ENCODE measurements around the gene PLA2R1.
"Not testable (repeated sequence)": the region's sequence is repeated elsewhere in the genome, so short reads cannot be mapped to it uniquely, and the experiment has no call there.

Gene PLA2R1

DNA sequence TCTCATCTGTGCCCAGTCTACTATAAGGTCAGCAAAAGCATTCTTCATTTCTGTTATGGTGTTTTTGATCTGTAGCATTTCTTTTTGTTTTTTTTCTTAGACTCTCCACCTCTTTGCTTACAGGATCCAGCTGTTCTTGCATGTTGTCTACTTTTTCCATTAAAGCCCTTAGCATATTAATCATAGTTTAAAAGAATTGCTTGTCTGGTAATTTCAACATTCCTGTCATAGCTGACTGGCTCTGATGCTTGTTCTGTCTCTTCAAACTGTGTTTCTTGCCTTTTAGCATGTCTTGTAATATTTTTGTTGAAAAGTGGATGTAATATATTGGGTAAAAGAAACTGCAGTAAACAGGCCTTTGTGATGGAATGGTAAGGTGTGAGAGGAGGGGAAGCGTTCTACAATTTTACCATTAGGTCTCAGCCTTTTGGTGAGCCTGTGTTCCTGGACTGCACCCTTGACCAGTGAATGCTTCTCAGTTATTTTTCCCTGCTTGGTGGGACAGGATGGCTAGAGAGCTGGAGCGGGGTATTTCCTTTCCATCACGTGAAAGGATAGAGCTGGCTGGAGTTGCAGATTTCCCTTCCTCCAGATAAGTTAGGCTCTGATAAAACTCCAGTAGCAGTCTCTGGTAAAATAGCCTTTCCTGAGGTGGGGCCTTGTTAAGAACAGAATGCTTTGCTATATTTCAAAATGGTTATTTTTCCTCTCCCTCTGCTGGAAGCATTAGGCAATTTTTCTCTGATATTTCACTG is 65.4 kb downstream of the PLA2R1 start:
- no peak overlapping the region for H3K27ac Mint-ChIP-seq
- no peak overlapping the region for H3K4me3 Mint-ChIP-seq
- H3K36me3 Mint-ChIP-seq (ENCODE audit: low read depth) = no peaks in the 10 kb centered on the region
- H3K27me3 Mint-ChIP-seq = peaks cover 18% of the 10 kb centered on the region
- DNase-seq = no peak
- H3K4me1 Mint-ChIP-seq (ENCODE audit: low read depth) = no peaks in the 10 kb centered on the region
- H3K9me3 Mint-ChIP-seq = no peaks in the 10 kb centered on the region

DNA sequence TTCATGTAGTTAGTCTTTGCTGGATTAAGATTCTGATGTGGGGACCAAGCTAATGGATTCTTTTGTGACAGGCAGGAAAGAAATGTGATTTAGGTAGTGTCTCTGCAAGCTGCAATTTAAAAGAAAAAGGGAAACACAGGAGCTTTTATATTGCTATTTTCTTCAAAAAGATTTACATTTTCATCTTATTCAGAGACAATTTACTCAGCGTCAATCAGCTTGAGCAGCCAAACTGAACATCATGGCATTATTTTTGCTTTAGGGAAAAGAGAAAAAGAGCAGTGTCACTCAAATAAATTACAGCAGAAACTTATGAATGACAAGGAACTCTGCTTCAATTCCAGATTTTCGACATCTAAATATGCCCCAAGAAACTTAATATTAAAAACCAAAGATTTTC is 67.4 kb downstream of the PLA2R1 start:
- H3K36me3 Mint-ChIP-seq (ENCODE audit: low read depth) = no peaks in the 10 kb centered on the region
- DNase-seq = no peak
- no peaks in the 10 kb centered on the region for H3K9me3 Mint-ChIP-seq
- no peak overlapping the region for H3K4me3 Mint-ChIP-seq
- no peak overlapping the region for H3K27ac Mint-ChIP-seq
- no peaks in the 10 kb centered on the region for H3K4me1 Mint-ChIP-seq (ENCODE audit: low read depth)
- peaks cover 22% of the 10 kb centered on the region for H3K27me3 Mint-ChIP-seq

DNA sequence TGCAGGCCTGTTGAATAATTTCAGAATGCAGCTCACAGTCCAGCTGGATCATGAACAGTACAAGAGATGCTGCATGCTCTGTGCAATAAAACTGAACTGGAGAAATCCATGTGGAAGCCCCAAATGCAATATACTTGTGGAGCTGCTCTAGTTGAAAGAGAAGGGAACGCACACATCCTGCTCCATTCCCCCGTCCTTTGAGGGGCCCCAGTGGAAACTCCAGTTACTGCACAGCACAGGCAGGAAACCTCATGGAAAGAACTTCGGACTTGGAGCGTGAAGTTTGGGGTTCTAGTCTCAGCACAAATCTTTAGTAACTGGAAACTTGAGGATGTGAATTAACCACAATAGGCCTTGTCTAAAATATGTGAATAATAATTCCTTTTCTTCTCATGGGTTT is 73.2 kb downstream of the PLA2R1 start:
- H3K27ac Mint-ChIP-seq = no peak overlapping the region
- no peak for DNase-seq
- peaks cover 23% of the 10 kb centered on the region for H3K27me3 Mint-ChIP-seq
- H3K4me1 Mint-ChIP-seq (ENCODE audit: low read depth) = no peaks in the 10 kb centered on the region
- no peaks in the 10 kb centered on the region for H3K9me3 Mint-ChIP-seq
- no peaks in the 10 kb centered on the region for H3K36me3 Mint-ChIP-seq (ENCODE audit: low read depth)
- H3K4me3 Mint-ChIP-seq = no peak overlapping the region

DNA sequence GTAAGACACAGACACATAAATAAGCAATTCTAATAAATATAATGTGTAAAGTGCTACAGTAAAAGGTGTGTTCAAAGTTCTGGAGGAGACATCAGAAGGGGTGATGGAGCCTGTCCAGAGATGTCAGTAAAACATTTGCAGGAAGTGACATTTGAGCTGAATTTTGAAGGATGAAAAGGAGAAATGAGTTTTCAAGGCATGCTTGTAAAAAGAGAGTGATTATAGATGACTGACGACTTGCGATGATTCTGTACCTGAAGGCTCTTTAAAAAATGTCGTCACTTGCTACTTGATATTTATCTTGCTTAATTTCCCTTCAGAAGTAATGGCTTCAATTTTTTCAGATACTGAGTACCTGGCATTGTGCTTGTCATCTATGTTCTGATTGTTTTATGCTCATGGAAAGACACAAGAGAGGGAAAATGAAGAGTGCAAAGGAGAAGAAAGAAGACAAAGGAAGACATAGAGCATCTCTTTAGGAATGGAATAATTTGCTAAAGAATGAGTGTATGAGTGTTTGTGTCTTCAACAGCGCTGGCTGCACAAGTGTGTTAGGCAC is 73.9 kb downstream of the PLA2R1 start:
- Mint-ChIP-seq H3K4me3 (no peak overlapping the region), H3K36me3 (ENCODE audit: low read depth) (no peaks in the 10 kb centered on the region), H3K4me1 (ENCODE audit: low read depth) (no peaks in the 10 kb centered on the region), H3K27me3 (peaks cover 21% of the 10 kb centered on the region), H3K27ac (no peak overlapping the region), H3K9me3 (no peaks in the 10 kb centered on the region)
- no peak for DNase-seq

DNA sequence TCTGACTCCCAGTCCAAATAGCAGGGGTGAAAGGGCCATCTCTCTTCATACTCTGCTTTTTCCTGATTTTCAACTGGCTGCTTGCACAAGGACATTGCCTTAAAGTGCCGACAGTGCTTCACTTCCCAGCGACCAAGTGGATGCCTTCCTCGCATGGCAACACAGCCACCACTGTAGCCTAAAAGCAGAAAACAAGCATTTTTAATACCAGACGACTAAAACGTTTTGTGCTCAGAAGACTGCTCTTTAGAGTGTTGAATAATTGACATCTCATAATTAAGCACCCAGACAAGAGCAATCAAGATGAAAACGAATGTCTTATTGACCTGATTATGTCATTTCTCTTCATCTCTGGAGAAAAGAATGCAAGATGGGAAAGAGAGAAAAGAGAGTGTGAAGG is 75.2 kb downstream of the PLA2R1 start:
- Mint-ChIP-seq H3K4me1 (ENCODE audit: low read depth) (no peaks in the 10 kb centered on the region), H3K36me3 (ENCODE audit: low read depth) (no peaks in the 10 kb centered on the region), H3K4me3 (no peak overlapping the region), H3K9me3 (no peaks in the 10 kb centered on the region), H3K27ac (no peak overlapping the region), H3K27me3 (peaks cover 31% of the 10 kb centered on the region)
- DNase-seq = no peak

DNA sequence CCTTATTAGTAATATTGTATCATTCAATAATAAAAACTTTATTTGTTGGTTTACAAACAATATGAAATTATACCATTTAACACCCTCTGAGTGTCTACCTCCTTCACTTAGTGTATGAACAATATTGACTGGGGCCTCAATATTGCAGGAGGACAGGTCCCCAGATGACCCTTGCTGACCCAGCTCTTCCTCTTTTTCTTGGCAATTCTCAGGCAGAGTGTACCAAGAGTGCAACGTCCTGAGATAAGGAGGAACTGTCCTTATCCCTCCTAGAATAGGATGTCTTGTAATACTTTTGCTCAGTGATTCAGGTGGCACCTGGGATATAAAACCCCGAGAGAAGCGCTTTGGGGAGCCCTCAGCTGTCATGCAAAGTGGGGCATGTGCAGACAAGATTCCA is 76.8 kb downstream of the PLA2R1 start:
- no peak for DNase-seq
- Mint-ChIP-seq H3K27ac (no peak overlapping the region), H3K27me3 (peaks cover 41% of the 10 kb centered on the region), H3K4me3 (no peak overlapping the region), H3K9me3 (no peaks in the 10 kb centered on the region), H3K36me3 (ENCODE audit: low read depth) (no peaks in the 10 kb centered on the region), H3K4me1 (ENCODE audit: low read depth) (no peaks in the 10 kb centered on the region)

DNA sequence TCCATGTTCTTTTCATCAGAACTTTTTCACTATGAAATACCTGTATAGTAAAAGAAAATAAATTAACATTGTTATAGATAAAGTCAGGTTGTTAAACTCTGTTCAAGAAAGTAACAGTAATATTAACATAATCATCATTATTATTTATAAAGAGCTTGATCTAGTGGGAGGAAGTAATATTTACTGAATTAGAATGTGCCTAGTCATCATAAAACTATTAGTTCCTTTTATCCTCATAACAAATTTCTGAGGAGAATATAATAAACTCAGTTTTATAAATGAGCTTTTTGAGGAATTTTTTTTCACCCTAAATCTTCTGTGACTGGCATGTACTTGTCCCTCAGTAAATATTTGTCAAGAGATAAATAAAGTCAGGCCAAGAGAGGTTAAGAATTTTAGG is 78.4 kb downstream of the PLA2R1 start:
- Mint-ChIP-seq H3K27ac (no peak overlapping the region), H3K27me3 (peaks cover 53% of the 10 kb centered on the region), H3K4me1 (ENCODE audit: low read depth) (no peaks in the 10 kb centered on the region), H3K9me3 (no peaks in the 10 kb centered on the region), H3K36me3 (ENCODE audit: low read depth) (no peaks in the 10 kb centered on the region), H3K4me3 (no peak overlapping the region)
- no peak for DNase-seq

DNA sequence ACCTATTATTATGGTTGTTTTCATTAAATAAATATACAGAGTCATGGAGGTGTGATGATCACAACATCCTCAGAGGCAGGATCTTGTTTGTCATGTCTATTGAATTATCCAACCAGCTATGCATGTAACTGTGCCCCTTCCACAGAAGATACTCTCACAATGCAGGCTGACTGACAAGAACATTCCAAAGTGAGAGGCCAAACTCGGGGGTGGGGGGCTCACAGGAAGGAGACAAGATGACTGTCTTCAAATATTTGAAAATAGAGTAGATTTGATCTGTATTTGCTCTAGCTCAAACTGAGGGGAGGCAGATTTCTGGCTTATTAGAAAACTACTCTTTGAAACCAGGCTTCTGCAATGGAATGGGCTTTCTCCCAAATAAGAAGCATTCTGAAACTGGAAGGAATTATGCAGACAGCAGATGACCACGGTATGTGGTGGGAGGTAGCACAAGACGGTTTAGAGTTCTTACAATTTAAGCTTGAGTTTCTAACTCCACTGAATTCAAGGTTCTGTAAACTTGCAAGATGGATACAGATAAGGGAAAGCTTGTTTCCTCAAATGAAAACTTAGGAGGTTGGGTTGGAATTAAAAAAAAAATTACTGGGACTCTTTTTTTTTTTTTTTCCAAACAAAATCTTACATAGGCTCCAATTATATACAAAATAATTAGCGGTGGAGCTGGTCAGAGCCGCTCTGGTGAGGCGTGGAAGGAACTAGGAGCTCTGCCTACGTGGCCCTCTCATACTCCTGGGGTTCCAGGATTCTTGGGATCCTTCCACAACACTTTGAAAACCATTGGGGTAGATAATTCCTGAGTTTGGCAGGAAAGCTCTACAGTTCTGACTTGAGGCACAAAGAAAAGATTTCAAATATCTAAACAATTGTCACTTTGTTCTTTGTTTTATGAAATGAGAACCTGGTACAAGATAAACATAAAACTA is 79.3 kb downstream of the PLA2R1 start:
- H3K27ac Mint-ChIP-seq = no peak overlapping the region
- no peaks in the 10 kb centered on the region for H3K9me3 Mint-ChIP-seq
- no peak for DNase-seq
- H3K4me3 Mint-ChIP-seq = no peak overlapping the region
- peaks cover 52% of the 10 kb centered on the region for H3K27me3 Mint-ChIP-seq
- no peaks in the 10 kb centered on the region for H3K36me3 Mint-ChIP-seq (ENCODE audit: low read depth)
- H3K4me1 Mint-ChIP-seq (ENCODE audit: low read depth) = no peaks in the 10 kb centered on the region

DNA sequence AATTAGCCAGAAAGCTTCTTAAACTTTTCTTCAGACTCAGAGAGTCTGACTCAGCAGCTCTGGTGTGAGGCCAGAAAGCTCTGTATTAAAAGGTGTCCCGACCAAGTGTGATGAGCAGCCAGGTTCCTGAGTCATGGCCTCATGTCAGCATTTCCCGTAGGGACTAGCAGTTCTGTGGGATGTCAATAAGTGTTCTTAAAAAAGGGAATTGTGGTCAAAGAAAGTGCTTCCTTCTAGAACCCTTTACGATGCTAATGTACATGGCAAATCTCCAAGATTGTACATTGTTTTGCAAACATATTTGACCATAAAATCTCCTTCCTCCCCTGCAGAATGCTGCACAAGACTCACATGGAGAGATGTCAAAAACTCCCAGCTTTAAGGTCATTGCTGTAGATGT is 80.1 kb downstream of the PLA2R1 start:
- H3K9me3 Mint-ChIP-seq = no peaks in the 10 kb centered on the region
- H3K4me1 Mint-ChIP-seq (ENCODE audit: low read depth) = no peaks in the 10 kb centered on the region
- no peak for DNase-seq
- H3K27ac Mint-ChIP-seq = no peak overlapping the region
- no peaks in the 10 kb centered on the region for H3K36me3 Mint-ChIP-seq (ENCODE audit: low read depth)
- peaks cover 51% of the 10 kb centered on the region for H3K27me3 Mint-ChIP-seq
- no peak overlapping the region for H3K4me3 Mint-ChIP-seq

DNA sequence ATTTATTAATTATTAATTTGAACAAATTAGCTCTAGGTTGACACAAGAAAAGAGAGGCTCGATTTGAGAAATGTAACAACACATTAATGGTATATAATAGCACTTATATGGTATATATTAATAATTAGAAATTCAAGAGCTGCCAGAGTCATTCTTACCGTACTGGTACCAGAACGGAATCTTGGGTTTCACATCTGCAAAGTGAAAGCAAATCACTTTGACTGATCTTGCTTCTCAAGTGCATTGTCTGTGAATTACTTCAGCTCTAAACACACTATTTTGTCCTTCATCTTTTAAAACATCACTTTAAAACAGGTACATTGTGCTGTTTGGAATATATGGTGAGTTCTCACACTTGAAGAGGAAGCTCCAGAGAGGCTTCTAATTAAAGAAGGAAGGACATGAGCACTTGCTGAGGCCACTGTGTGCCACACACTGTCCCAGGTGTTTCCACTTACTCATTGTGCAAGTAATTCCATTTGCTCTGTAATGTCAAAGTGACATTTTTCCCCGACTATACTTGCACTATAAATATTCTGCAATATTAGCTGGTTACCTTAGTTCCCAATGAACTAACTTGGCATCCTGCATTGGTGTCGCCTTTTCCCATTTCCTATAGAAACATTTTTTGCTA is 85.8 kb downstream of the PLA2R1 start:
- Mint-ChIP-seq H3K27me3 (peaks cover 45% of the 10 kb centered on the region), H3K4me3 (no peak overlapping the region), H3K27ac (no peak overlapping the region), H3K36me3 (ENCODE audit: low read depth) (no peaks in the 10 kb centered on the region), H3K9me3 (no peaks in the 10 kb centered on the region), H3K4me1 (ENCODE audit: low read depth) (no peaks in the 10 kb centered on the region)
- no peak for DNase-seq

DNA sequence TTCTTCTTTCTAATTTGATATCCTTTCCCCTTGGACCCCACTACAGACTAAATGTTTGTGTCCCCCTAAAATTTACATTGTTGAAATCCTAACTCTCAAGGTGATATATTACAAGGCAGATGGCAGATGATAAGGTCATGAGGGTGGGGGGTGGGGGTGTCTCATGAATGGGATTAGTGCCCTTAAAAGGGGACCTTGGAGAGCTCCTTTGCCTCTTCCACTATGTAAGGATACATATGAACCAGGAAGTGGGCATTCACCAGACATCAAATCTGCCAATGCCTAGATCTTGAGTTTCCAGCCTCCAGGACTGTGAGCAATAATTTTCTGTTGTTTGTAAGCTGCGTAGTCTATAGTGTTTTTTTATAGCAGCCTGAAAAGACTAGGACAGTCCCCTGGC is 89.1 kb downstream of the PLA2R1 start:
- Mint-ChIP-seq H3K36me3 (ENCODE audit: low read depth) (no peaks in the 10 kb centered on the region), H3K9me3 (no peaks in the 10 kb centered on the region), H3K27me3 (peaks cover 18% of the 10 kb centered on the region), H3K4me1 (ENCODE audit: low read depth) (peaks cover 2% of the 10 kb centered on the region), H3K27ac (no peak overlapping the region), H3K4me3 (no peak overlapping the region)
- no peak for DNase-seq

DNA sequence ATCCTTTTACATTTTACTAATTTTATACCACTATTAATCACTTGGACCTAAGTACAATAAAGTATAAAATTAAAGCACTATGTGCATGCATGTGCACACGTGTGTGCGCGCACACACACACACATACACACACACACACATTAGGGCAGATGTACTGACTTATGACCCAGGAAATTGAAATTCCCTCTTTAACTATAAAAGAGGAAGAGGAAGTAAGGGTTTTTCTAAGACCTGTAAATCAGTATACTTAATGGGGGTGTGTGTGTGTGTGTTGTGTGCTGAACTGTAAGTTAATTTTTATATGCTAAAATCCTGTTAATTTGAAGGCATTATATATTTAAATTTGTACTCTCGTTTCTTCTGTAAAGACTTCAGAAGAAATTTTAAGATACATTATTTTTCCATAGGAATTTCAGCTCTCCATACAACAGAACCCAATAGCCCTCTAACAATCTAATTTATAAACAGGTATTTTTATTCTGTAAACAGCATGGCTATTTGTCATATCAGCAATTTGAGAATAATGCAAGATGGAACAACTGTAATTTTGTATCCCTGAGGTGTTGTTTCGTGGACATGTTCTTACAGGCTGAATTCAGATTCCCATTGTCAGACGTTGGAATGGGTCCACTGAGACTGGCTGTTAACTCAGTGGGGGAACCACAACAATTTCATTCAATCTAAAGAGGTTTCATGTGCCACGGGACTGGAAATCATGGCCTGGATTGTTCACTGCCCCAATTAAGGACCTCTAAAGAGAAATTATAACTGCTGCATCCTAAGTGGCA is 90.9 kb downstream of the PLA2R1 start:
- Mint-ChIP-seq H3K27ac (no peak overlapping the region), H3K36me3 (ENCODE audit: low read depth) (no peaks in the 10 kb centered on the region), H3K4me1 (ENCODE audit: low read depth) (peaks cover 9% of the 10 kb centered on the region), H3K27me3 (peaks cover 8% of the 10 kb centered on the region), H3K4me3 (no peak overlapping the region), H3K9me3 (no peaks in the 10 kb centered on the region)
- DNase-seq = no peak

DNA sequence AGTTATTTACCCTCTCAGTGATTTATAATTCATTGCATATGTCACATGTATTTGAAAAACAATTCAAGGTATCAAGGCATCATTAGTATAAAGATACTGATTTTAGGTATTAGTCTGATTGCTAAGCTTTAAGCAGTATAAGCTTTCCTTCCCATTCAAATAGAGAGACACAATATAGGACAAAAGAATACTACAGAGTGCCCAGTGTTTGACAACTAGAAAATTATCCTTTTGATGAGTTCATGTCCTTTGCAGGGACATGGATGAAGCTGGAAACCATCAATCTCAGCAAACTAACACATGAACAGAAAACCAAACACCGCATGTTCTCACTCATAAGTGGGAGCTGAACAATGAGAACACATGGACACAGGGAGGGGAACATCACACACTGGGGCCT is 91.9 kb downstream of the PLA2R1 start:
- H3K4me3 Mint-ChIP-seq; H3K27me3 Mint-ChIP-seq; H3K36me3 Mint-ChIP-seq (ENCODE audit: low read depth); H3K27ac Mint-ChIP-seq; H3K9me3 Mint-ChIP-seq; DNase-seq: not testable (repeated sequence)
- peaks cover 13% of the 10 kb centered on the region for H3K4me1 Mint-ChIP-seq (ENCODE audit: low read depth)

DNA sequence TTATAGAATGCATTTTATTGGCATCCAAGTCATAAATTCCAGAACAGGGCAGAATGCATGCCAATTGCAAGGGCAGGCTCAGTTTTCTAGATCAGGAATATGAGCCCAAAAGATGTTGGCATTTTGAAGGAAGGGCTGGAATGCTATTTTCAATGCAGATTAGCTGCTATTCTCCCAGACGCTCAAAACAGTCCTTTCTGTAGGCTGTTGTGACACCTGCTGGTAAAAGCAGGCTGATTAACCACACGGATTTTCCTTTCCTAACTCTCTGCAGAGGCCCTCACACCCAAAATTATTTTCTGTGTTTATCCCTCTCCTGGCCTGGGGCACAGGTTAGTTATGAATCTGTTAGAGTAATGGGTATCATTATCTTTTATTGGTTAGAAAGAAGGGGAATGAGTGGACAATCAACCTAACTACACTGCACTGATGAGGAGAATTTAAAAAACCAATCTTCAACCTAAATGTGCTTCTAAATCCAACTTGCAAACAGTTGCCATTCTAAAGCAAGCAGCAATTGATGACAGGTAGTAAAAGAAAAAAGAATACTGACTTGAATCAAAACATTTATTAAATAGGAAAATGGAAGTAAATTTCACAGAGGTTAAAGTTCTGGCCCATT is 94.0 kb downstream of the PLA2R1 start:
- Mint-ChIP-seq H3K9me3 (no peaks in the 10 kb centered on the region), H3K36me3 (ENCODE audit: low read depth) (no peaks in the 10 kb centered on the region), H3K27me3 (no peaks in the 10 kb centered on the region), H3K27ac (no peak overlapping the region), H3K4me1 (ENCODE audit: low read depth) (peaks cover 13% of the 10 kb centered on the region), H3K4me3 (no peak overlapping the region)
- no peak for DNase-seq
